Globus pallidus (tissue), 1 donor: ENCODE measurements around the gene UBE2V1.
"Not testable (repeated sequence)": the region's sequence is repeated elsewhere in the genome, so short reads cannot be mapped to it uniquely, and the experiment has no call there.

Source experiments
- DNase-seq: peaks from one replicate; pipeline ENCODE4 v3.0.0-alpha.2; 2015; ENCODE audit warnings: low spot score

Gene UBE2V1

GRCh38 chr20:50094522-50094921 lies 18.4 kb downstream of the UBE2V1 start:
- no peak for DNase-seq

GRCh38 chr20:50093240-50093639 lies 19.7 kb downstream of the UBE2V1 start:
- no peak for DNase-seq

GRCh38 chr20:50092436-50092835 lies 20.5 kb downstream of the UBE2V1 start:
- no peak for DNase-seq

- no peak for DNase-seq
Measured at GRCh38 chr20:50089787-50090177, 23.2 kb downstream of the UBE2V1 start.

- no peak for DNase-seq
Measured at GRCh38 chr20:50089140-50089786, 23.7 kb downstream of the UBE2V1 start.

GRCh38 chr20:50088022-50088421 lies 24.9 kb downstream of the UBE2V1 start:
- DNase-seq: no peak

- DNase-seq: peak; percentile 58
Measured at GRCh38 chr20:50085481-50086365, 27.2 kb downstream of the UBE2V1 start.

GRCh38 chr20:50085146-50085480 lies 27.8 kb downstream of the UBE2V1 start:
- DNase-seq: no peak

- DNase-seq: no peak
Measured at GRCh38 chr20:50083034-50083433, 29.9 kb downstream of the UBE2V1 start.

- DNase-seq: not testable (repeated sequence)
Measured at GRCh38 chr20:50082056-50082455, 30.9 kb downstream of the UBE2V1 start.

- DNase-seq: no peak
Measured at GRCh38 chr20:50077818-50078601, 34.9 kb downstream of the UBE2V1 start.

- no peak for DNase-seq
Measured at GRCh38 chr20:50073500-50073899, 39.5 kb downstream of the UBE2V1 start.

GRCh38 chr20:50071039-50071888 lies 41.7 kb downstream of the UBE2V1 start:
- DNase-seq: peak; percentile 80

GRCh38 chr20:50070361-50070760 lies 42.6 kb downstream of the UBE2V1 start:
- DNase-seq: no peak

GRCh38 chr20:50068041-50068651 lies 44.8 kb downstream of the UBE2V1 start:
- DNase-seq: no peak

GRCh38 chr20:50067461-50067860 lies 45.5 kb downstream of the UBE2V1 start:
- no peak for DNase-seq

GRCh38 chr20:50067018-50067417 lies 45.9 kb downstream of the UBE2V1 start:
- no peak for DNase-seq

GRCh38 chr20:50066161-50066834 lies 46.7 kb downstream of the UBE2V1 start:
- no peak for DNase-seq

- DNase-seq: no peak
Measured at GRCh38 chr20:50065325-50065615, 47.7 kb downstream of the UBE2V1 start.

- DNase-seq: not testable (repeated sequence)
Measured at GRCh38 chr20:50063763-50064162, 49.2 kb downstream of the UBE2V1 start.
